Endometrial microvascular endothelial cells (primary cell): Measurements from ENCODE around the gene PRSS8. TPM values are rescaled to one million over a fixed set of nuclear protein-coding genes. Genes with fewer than 3 reads are reported as not detected.
"Not testable (repeated sequence)": the region's sequence is repeated elsewhere in the genome, so short reads cannot be mapped to it uniquely, and the experiment has no call there.

Experiments used
- in situ Hi-C: cut with HindIII; loops from 2 replicates; pipeline ENCODE4 v1.10.0; 2017; ENCODE audit warnings: low sequenced_read_pairs, low pct_unique_long_range_greater_than_20kb; ENCODE audit errors: inconsistent ontology term
- total RNA-seq: library from RNA; depleted of rRNA; stranded (reverse); fragments of >200 nt; gene quantifications from one replicate; pipeline ENCODE4 v1.2.3, GENCODE V29; 2015; ENCODE audit errors: inconsistent ontology term

Gene PRSS8
- total RNA-seq, 1 donor from 2014 or later, result not detected

GRCh38 chr16:31147574-31147973 lies 12.0 kb upstream of the PRSS8 start:
- in situ Hi-C loops, result no loop called here

GRCh38 chr16:31145398-31145990 lies 10.0 kb upstream of the PRSS8 start:
- in situ Hi-C loops, result no loop called here

DNA sequence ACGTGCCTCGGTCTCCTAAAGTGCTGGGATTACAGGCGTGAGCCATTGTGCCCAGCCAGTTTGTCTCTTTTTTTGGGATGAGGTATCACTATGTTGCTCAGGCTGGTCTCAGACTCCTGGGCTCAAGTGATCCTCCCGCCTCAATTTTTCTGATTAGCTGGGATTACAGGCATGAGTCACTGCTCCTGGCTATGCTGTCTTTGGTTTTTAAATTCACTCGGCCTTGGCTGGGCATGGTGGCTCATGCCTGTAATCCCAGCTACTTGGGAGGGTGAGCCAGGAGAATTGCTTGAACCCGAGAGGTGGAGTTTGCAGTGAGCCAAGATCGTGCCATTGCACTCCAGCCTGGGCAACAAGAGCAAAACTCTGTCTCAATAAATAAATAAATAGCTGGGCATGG lies 8.9 kb upstream of the PRSS8 start:
- in situ Hi-C loops, result not testable (repeated sequence)

GRCh38 chr16:31143694-31144148 lies 8.2 kb upstream of the PRSS8 start:
- in situ Hi-C loops, result no loop called here

DNA sequence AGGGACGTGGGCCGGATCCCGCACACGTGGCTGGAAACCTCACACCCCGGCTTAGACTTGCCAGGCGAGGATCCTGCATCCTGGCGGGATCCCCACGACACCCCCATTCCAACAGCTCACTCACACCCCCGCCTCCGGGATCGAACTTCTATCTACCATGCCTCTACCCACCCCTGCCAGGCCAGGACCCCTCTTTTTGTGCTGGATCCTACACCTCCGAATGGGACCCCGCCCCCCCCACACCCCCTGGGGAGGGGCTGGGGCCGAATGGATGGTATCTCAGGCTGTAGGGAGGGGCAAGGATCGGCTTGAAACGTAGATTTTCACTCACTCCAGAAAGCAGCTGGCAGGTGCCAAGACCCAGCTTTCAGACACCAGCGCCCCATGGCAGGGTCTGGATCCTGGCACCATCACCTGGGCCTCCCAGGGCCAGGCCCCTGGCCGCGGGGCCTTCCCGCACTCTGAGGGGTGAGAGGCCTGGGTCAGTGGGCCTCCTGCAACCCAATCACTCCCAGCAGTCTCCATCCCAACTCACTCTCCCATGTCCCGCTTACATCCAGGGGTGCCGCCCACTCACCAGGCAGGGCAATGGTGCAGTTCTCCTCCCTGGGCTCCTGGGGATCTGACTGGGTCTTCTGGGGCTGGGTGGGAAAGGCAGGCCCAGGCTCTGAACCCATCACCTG lies 7.6 kb upstream of the PRSS8 start:
- in situ Hi-C loops, result no loop called here

- in situ Hi-C loops, result no loop called here
These were observed 6.8 kb upstream of the PRSS8 start for GRCh38 chr16:31142109-31143010.

DNA sequence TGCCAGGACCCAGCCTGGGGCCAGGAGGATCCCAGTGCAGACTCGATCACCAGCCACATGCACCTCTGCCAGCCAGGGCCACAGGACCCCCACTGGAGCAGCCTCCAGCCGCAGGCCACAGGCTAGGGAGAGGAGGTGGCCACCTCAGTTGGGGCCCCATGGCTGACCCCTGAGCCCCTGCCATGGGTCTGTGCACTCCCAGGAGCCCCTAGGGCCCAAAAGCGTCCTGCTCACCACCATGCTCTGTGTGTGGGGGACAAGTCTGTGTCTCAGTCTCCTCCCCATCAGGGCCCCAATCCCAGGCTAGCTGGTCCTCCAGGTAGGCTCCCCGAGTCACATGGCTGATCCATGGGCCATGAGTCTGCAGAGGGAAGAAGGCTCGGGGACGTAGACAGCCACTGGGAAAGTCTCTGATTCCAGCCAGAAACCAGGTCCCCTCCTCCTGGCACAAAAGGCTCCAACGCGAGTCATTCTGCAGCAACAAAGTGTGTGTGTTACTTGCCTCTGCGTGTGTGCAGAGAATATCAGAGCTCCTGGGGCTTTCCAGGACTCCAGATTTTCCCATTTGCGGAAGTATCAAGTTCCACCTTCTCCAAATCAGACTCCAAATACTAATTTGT lies 6.1 kb upstream of the PRSS8 start:
- in situ Hi-C loops, result no loop called here

GRCh38 chr16:31141071-31141469 lies 5.5 kb upstream of the PRSS8 start:
- in situ Hi-C loops, result not testable (repeated sequence)

- in situ Hi-C loops, result no loop called here
These were observed 3.4 kb upstream of the PRSS8 start for GRCh38 chr16:31138621-31139578.

DNA sequence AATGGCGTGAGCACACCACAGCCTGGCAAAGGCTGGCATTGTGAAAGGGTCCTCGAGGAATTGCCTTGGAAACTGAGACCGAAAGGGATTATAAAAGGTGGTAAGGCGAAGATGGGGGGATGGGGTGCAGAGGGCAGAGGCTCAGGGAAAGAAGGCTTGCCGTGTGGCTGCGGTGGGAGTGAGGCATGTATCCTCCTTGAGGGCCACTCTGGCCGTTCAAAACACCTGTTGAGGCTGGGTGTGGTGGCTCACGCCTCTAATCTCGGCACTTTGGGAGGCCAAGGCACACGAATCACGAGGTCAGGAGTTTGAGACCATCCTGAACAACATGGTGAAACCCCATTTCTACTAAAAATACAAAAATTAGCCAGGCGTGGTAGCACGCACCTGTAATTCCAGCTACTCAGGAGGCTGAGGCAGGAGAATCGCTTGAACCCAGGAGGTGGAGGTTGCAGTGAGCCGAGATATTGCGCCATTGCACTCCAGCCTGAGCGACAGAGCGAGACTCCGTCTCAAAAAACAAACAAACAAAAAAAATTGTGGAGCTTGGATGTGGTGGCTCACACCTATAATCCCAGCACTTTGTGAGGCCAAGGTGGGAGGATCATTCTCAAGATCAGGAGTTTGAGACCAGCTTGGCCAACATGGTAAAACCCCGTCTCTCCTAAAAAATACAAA lies 1.4 kb upstream of the PRSS8 start:
- in situ Hi-C loops, result not testable (repeated sequence)

GRCh38 chr16:31136287-31136662 lies 748 bp upstream of the PRSS8 start:
- in situ Hi-C loops, result no loop called here

DNA sequence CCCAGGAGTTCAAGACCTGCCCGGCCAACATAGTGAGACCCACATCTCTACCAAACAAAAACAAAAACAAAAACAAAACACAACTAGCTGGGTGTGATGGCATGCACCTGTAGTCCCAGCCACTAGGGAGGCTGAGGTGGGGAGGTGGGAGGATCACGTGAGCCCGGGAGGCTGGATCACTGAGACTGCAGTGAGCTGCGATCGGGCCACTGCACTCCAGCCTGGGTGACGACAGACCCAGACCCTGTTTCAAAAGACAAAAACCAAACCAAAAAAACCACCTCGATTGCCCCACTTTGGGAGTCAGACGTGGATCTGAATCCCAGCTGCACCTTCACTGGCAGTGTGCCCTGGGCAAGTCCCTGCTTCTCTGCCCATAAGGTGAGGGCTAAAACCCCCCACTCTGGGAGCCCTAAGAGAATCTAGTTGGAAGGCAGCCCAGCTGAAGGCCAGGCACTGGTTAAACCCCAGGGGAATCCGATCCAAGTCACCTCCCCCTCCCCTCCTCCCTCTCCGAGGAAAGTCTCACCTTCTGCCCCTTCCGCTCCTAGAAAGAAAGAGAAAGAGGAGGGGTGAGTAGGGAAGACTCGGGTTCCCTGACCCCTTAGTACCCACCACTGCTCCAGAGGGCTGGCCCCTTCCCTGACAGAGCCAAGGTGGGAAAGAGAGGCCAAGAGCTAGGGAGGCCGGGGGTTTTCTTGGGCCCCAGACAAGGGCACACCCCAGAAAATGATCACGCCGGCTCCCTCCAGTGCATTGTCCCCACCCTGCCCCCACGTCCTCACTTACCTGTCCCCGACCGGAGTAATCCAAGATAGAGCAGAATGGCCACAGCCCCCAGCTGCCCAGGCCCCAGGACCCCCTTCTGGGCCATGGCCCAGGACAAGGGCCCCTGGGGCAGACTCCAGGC lies 647 bp downstream of the PRSS8 start:
- in situ Hi-C loops, result no loop called here

DNA sequence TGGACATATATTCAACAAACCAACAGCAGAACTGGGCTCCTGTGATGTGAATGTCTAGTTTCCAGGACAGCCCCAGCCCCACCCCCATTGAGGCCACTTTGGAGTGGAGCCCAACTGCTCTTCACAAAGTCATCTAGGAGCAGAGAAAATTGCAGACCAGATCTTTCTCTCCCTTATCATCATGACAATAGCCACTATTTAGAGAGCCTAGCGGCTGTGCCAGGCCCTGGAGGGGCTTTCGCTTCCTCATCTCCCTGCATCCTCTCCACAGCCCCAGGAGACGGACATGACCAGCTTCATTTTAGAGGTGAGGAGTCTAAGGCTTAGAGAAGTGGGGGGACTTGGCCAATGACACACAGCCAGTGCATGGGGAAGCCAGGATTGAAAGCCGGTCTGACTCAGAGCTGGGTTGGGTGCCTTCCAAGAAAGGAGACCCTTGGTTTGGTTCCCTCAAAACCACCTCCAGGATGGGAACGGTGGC lies 1.4 kb downstream of the PRSS8 start:
- in situ Hi-C loops, result no loop called here

- in situ Hi-C loops, result no loop called here
These were observed 2.5 kb downstream of the PRSS8 start for GRCh38 chr16:31133046-31133501.

DNA sequence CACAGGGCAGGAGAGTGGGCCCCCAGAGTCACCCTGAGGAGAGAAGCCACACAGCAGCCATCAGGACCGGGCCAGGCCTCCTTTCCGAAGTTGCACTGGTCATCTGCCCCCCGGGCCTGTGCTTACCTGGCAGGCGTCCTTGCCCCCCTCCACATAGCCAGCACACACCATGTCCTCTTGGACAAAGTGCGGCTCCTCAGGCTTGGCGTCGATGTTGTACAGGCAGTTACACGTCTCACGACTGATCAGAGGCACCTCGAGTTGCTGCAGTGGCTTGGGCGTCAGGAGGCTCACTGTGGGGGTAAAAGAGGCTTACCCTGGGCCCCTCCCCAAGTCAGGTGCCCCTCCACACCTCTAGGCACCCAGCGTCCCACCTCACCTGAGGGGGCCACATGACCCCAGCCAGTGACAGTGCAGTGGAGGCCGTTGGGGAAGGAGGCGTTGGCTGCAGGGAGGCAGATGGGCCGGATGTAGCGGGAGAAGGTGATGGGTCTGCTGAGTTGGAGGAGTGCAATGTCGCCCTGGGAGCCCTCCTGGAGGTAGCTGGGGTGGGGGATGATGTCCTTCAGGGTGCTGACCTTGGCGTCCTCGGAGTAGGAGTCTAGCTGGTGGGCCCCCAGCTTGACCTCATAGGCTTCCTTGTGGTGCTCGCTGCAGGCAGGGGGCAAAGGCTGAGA lies 3.1 kb downstream of the PRSS8 start:
- in situ Hi-C loops, result no loop called here

DNA sequence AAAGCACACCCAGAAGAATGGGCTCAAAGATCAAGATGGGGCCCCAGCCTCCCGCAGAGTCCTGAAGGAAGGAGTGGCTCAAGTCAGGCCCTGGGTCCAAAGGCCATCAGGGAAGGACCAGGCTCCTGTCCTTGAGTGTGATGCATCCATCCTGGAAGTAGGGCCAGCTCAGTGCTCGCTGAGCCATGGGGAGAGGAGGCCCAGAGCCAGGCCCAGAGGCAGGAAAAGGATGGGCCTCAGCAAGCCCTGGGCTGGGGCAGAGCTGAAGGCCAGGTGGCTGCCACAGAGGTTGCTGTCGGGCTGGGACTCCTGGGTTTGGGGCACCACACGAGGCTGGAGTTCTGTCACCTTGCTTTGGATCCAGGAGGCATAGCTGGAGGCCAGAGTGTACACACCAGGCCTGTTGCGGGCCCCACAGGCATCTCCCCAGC lies 3.7 kb downstream of the PRSS8 start:
- in situ Hi-C loops, result no loop called here
